Naive thymus-derived CD4-positive, alpha-beta T cell (primary cell): ENCODE results near the gene ERI2. TPM values are rescaled to one million over a fixed set of nuclear protein-coding genes. Genes with fewer than 3 reads are reported as not detected.

Source experiments
- ATAC-seq: fragments of 150-1000 bp; cut with Tn5 transposase; 2 replicates; pipeline ENCODE4 v1.10.0; 2021; ENCODE audit warnings: mild to moderate bottlenecking, moderate library complexity
- CTCF ChIA-PET: fragments of 350-600 bp; sonication (Branson Sonifier 250); formaldehyde crosslinking; loops from one replicate; lab custom pipeline; 2021; ENCODE audit warnings: antibody characterized with exemption; lab: Charles Lee
- POLR2A ChIA-PET: fragments of 350-600 bp; sonication (Branson Sonifier 250); formaldehyde crosslinking; loops from one replicate; lab custom pipeline; 2021; ENCODE audit warnings: antibody characterized with exemption, inconsistent platforms; lab: Charles Lee
- DNase-seq, 9 donors: peaks; one replicate each; pipeline versions ENCODE4 v3.0.0 to v3.0.0-alpha.2; 2020 to 2022; ENCODE audit warnings: mixed read lengths in 1 of 9
- H3K27ac ChIP-seq: one replicate; pipeline ENCODE4 v1.7.0; 2013; ENCODE audit warnings: mild to moderate bottlenecking, low read depth, low read length, moderate library complexity
- H3K27me3 ChIP-seq, 2 donors: one replicate each; pipeline ENCODE4 v1.7.0; 2013; ENCODE audit warnings: low read length in 2 of 2, mild to moderate bottlenecking in 2 of 2, moderate library complexity in 2 of 2; ENCODE audit not compliant: control insufficient read depth in 2 of 2, insufficient read depth in 2 of 2
- H3K36me3 ChIP-seq, 3 experiments: 1 replicate in 2 of 3; 2 replicates in 1 of 3; pipeline ENCODE4 v1.7.0; 2013; ENCODE audit warnings: low read length in 3 of 3, mild to moderate bottlenecking in 3 of 3, moderate library complexity in 1 of 3; ENCODE audit not compliant: insufficient read depth in 3 of 3, control insufficient read depth in 2 of 3
- H3K4me1 ChIP-seq, 2 donors: one replicate each; pipeline ENCODE4 v1.7.0; 2013; ENCODE audit warnings: low read length in 2 of 2, mild to moderate bottlenecking in 2 of 2, moderate library complexity in 1 of 2; ENCODE audit not compliant: control insufficient read depth in 2 of 2, insufficient read depth in 2 of 2
- H3K4me3 ChIP-seq: 2 replicates; pipeline ENCODE4 v1.7.0; 2013; ENCODE audit warnings: mild to moderate bottlenecking, low read length
- H3K9me3 ChIP-seq, 3 experiments: 1 replicate in 2 of 3; 2 replicates in 1 of 3; pipeline ENCODE4 v1.7.0; 2013; ENCODE audit warnings: low read length in 3 of 3; ENCODE audit not compliant: control insufficient read depth in 2 of 3
- H3K27ac Mint-ChIP-seq, 9 donors: one replicate each; pipeline ENCODE4 v1.8.0; 2020 to 2022; ENCODE audit warnings: mixed read lengths in 9 of 9, mild to moderate bottlenecking in 8 of 9, moderate library complexity in 5 of 9, inconsistent platforms in 2 of 9
- H3K27me3 Mint-ChIP-seq, 5 donors: one replicate each; pipeline ENCODE4 v1.8.0; 2021 to 2022; ENCODE audit warnings: mixed read lengths in 5 of 5, mild to moderate bottlenecking in 1 of 5
- H3K36me3 Mint-ChIP-seq, 5 donors: one replicate each; pipeline ENCODE4 v1.8.0; 2020 to 2022; ENCODE audit warnings: mixed read lengths in 5 of 5, mild to moderate bottlenecking in 3 of 5, inconsistent platforms in 1 of 5
- H3K4me1 Mint-ChIP-seq, 7 donors: one replicate each; pipeline ENCODE4 v1.8.0; 2020 to 2022; ENCODE audit warnings: mixed read lengths in 7 of 7, mild to moderate bottlenecking in 3 of 7, inconsistent platforms in 1 of 7
- H3K4me3 Mint-ChIP-seq, 10 donors: one replicate each; pipeline ENCODE4 v1.8.0; 2020 to 2022; ENCODE audit warnings: mild to moderate bottlenecking in 10 of 10, mixed read lengths in 10 of 10, moderate library complexity in 6 of 10, inconsistent platforms in 2 of 10
- H3K9me3 Mint-ChIP-seq, 11 donors: one replicate each; pipeline ENCODE4 v1.8.0; 2020 to 2022; ENCODE audit warnings: mixed read lengths in 11 of 11, mild to moderate bottlenecking in 4 of 11, inconsistent platforms in 1 of 11, moderate library complexity in 1 of 11
- intact Hi-C, 2 donors: fragments of 100-400 bp; cut with micrococcal nuclease; formaldehyde crosslinking; loops; one replicate each; pipeline ENCODE4 v1.15.1; 2023
- polyA plus RNA-seq, 2 donors: library from polyadenylated mRNA; unstranded; fragments of 300-500 nt; fragmentation: Illumina TruSeq; gene quantifications; one replicate each; pipeline ENCODE4 v1.2.3, GENCODE V29; 2021
- total RNA-seq, 6 experiments: library from RNA in 5 of 6; stranded (reverse) in 5 of 6; gene quantifications; 1 replicate in 5 of 6; 2 replicates in 1 of 6; pipeline ENCODE4 v1.2.3 and lab custom pipeline; 2021 to 2026

The ERI2 gene
- total and polyA plus RNA-seq, 7 experiments from 2014 or later = 1.8 to 10.4 (median 3.4) TPM

DNA sequence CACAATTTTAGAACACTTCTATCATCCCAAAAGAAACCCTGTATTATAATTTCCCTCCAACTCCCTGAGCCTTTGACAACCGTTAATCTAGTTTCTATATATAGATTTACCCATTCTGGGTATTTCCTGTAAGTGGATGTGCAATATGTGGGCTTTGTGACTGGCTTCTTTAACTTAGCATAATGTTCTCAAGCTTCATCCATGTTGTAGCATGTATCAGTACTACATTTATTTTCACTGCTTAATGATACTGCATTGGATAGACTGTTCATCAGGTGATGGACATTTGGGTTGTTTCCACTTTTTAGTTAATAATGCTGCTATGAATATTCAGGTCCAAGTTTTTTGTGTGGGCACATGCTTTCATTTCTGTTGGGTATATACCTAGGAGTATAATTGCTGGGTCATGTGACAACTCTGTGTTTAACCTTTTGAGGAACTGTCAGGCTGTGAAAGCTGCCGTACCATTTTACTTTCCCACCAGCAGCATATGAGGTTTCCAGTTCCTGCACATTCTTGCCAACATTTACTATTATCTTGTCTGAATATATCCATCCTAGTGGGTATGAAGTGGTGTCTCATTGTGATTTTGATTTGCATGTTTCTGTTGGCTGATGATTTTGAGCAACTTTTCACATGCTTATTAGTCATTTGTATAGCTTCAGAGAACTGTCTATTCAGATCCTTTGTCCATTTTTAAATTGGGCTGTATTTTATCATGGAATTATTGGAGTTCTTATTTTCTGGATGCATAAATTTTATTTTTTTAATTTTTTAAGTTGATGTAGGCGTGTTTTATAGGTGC lies 16.5 kb upstream of the ERI2 start:
- ChIA-PET CTCF (interaction anchor here (0.6 kb wide), 1 partner anchor 264 kb away, joined by 3 read pairs; no protein-coding TSS in a partner anchor), POLR2A (no interaction called here)
- H3K36me3 ChIP-seq = no peaks in the 10 kb centered on the region
- no peak overlapping the region for H3K27ac ChIP-seq
- H3K27ac Mint-ChIP-seq = peak overlapping the region in 1 of 9 donors; percentile 64
- ATAC-seq (no peak), DNase-seq (no peak)
- H3K27me3 Mint-ChIP-seq = no peaks in the 10 kb centered on the region
- peak overlapping the region in 1 of 10 donors; percentile 13 for H3K4me3 Mint-ChIP-seq
- no peaks in the 10 kb centered on the region for H3K27me3 ChIP-seq
- H3K9me3 Mint-ChIP-seq = no peaks in the 10 kb centered on the region
- H3K9me3 ChIP-seq = no peaks in the 10 kb centered on the region
- intact Hi-C loops = no loop called here
- H3K4me1 Mint-ChIP-seq = peaks cover 0 to 20% (median 5%) of the 10 kb centered on the region in 7 donors
- H3K36me3 Mint-ChIP-seq = peaks cover 0 to 41% (median 0%) of the 10 kb centered on the region in 5 donors
- H3K4me1 ChIP-seq = no peaks in the 10 kb centered on the region
- no peak overlapping the region for H3K4me3 ChIP-seq

DNA sequence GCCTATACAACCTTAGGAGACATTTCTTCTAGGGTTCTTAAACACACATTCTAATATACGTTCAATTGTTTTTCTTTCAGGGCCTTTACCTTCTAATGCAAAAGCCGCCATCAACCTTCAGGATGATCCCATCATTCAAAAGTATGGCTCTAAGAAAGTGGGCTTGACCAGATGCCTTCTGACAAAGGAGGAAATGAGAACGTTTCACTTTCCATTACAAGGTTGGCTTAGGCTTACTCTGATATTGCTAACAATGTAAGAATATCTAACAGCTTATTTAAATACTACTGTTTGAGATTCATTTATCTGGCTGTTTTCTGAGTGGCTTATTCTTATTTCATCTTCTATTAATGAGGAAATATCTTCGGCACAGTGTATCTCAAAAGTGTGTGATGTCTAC lies 15.4 kb upstream of the ERI2 start:
- Histone ChIP-seq H3K4me3 (no peak overlapping the region), H3K9me3 (no peaks in the 10 kb centered on the region), H3K4me1 (no peaks in the 10 kb centered on the region), H3K36me3 (no peaks in the 10 kb centered on the region), H3K27ac (no peak overlapping the region), H3K27me3 (no peaks in the 10 kb centered on the region)
- peaks cover 0 to 37% (median 0%) of the 10 kb centered on the region in 5 donors for H3K36me3 Mint-ChIP-seq
- H3K27ac Mint-ChIP-seq = no peak overlapping the region
- intact Hi-C loops = no loop called here
- H3K4me3 Mint-ChIP-seq = no peak overlapping the region
- ChIA-PET CTCF (no interaction called here), POLR2A (no interaction called here)
- peaks cover 0 to 20% (median 5%) of the 10 kb centered on the region in 7 donors for H3K4me1 Mint-ChIP-seq
- no peaks in the 10 kb centered on the region for H3K9me3 Mint-ChIP-seq
- H3K27me3 Mint-ChIP-seq = no peaks in the 10 kb centered on the region
- no peak for DNase-seq
- no peak for ATAC-seq

DNA sequence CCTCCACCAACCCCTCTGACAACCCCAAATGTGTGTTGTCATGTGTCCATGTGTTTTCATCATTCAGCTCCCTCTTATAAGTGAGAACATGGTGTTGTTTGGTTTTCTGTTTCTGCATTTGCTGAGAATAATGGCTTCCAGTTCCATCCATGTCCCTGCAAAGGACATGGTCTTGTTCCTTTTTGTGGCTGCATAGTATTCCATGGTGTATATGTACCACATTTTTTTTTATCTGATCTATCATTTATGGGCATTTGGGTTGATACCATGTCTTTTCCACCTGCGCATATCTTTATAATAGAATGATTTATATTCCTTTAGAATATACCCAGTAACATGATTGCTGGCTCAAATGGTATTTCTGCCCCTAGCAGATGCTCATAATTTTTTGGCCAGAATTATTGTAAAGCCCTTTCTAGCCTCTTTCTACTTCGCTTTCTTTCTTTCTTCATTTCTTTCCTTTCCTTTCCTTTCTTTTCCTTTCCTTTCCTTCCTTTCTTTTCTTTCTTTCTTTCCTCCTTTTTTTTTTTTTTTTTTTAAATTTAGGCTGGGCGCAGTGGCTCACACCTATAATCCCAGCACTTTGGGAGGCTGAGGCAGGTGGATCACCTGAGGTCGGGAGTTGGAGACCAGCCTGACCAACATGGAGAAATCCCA lies 12.8 kb upstream of the ERI2 start:
- Histone ChIP-seq H3K4me1 (no peaks in the 10 kb centered on the region), H3K4me3 (no peak overlapping the region), H3K36me3 (no peaks in the 10 kb centered on the region), H3K9me3 (no peaks in the 10 kb centered on the region), H3K27me3 (no peaks in the 10 kb centered on the region), H3K27ac (no peak overlapping the region)
- Mint-ChIP-seq H3K27ac (no peak overlapping the region), H3K4me3 (no peak overlapping the region), H3K4me1 (peaks cover 0 to 30% (median 5%) of the 10 kb centered on the region in 7 donors), H3K27me3 (no peaks in the 10 kb centered on the region), H3K36me3 (peaks cover 0 to 35% (median 0%) of the 10 kb centered on the region in 5 donors), H3K9me3 (no peaks in the 10 kb centered on the region)
- ChIA-PET POLR2A (no interaction called here), CTCF (no interaction called here)
- DNase-seq (no peak), ATAC-seq (no peak)
- intact Hi-C loops = loop anchor here in 1 of 2 donors (5.0 kb wide), 1 partner anchor 1317 kb away; no protein-coding TSS in a partner anchor

DNA sequence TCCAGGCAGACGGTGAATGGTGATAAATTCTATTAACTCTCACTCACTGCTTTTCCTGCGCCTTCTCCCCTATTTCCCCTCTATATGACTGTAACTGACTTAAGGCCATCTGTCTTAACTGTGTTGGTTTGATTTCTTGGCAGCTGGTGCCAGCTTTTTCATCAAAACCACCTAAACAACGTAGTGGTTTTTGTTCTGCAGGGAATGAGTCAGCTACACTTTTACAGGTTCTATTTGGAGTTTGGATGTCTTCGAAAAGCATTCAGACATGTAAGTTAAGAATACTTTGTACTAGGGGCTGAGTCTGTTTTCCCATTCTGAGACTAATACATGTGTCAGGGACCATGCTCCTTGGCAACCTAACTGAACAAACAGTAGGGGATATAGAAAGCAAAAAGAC lies 8.5 kb upstream of the ERI2 start:
- no peak overlapping the region for H3K4me3 Mint-ChIP-seq

DNA sequence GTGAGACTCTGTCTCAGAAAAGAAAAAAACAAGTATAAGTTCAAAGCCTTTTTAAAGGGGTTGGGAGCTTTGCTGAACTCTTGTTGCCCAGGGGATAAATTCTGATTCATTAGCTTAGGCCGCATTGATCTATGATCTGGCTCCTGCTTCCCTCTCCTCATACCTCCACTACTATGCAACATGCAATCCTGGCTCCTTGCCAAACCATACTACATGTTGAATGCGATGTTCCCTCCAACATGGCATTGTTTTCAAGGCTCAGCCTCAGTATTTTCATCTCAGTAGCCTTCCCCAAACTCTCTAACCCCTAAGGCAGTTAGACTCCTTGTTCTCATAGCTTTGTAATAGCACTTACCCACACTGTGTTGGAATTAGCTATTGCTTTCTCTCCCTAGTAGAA lies 6.2 kb upstream of the ERI2 start:
- Histone ChIP-seq H3K4me3 (no peak overlapping the region), H3K27ac (no peak overlapping the region), H3K27me3 (no peaks in the 10 kb centered on the region), H3K9me3 (no peaks in the 10 kb centered on the region), H3K36me3 (no peaks in the 10 kb centered on the region), H3K4me1 (peaks cover 2 to 4% of the 10 kb centered on the region in 2 donors)
- H3K4me3 Mint-ChIP-seq = no peak overlapping the region
- no peak overlapping the region for H3K27ac Mint-ChIP-seq
- peaks cover 0 to 25% (median 8%) of the 10 kb centered on the region in 7 donors for H3K4me1 Mint-ChIP-seq
- ChIA-PET POLR2A (no interaction called here), CTCF (no interaction called here)
- H3K9me3 Mint-ChIP-seq = no peaks in the 10 kb centered on the region
- H3K36me3 Mint-ChIP-seq = peaks cover 0 to 11% (median 0%) of the 10 kb centered on the region in 5 donors
- intact Hi-C loops = no loop called here
- DNase-seq (no peak), ATAC-seq (no peak)
- H3K27me3 Mint-ChIP-seq = no peaks in the 10 kb centered on the region

More for the DNA sequence above, 8.5 kb upstream of the ERI2 start:
- ChIA-PET CTCF (no interaction called here), POLR2A (no interaction called here)
- H3K36me3 Mint-ChIP-seq = peaks cover 0 to 18% (median 0%) of the 10 kb centered on the region in 5 donors
- Histone ChIP-seq H3K4me1 (no peaks in the 10 kb centered on the region), H3K4me3 (no peak overlapping the region), H3K9me3 (no peaks in the 10 kb centered on the region), H3K36me3 (no peaks in the 10 kb centered on the region), H3K27ac (no peak overlapping the region), H3K27me3 (no peaks in the 10 kb centered on the region)
- no peaks in the 10 kb centered on the region for H3K9me3 Mint-ChIP-seq
- ATAC-seq (no peak), DNase-seq (no peak)
- intact Hi-C loops = loop anchor here in 1 of 2 donors (5.0 kb wide), 1 partner anchor 1312 kb away; no protein-coding TSS in a partner anchor
- peaks cover 0 to 17% (median 0%) of the 10 kb centered on the region in 7 donors for H3K4me1 Mint-ChIP-seq
- H3K27me3 Mint-ChIP-seq = no peaks in the 10 kb centered on the region
- peak overlapping the region in 1 of 9 donors; percentile 66 for H3K27ac Mint-ChIP-seq

DNA sequence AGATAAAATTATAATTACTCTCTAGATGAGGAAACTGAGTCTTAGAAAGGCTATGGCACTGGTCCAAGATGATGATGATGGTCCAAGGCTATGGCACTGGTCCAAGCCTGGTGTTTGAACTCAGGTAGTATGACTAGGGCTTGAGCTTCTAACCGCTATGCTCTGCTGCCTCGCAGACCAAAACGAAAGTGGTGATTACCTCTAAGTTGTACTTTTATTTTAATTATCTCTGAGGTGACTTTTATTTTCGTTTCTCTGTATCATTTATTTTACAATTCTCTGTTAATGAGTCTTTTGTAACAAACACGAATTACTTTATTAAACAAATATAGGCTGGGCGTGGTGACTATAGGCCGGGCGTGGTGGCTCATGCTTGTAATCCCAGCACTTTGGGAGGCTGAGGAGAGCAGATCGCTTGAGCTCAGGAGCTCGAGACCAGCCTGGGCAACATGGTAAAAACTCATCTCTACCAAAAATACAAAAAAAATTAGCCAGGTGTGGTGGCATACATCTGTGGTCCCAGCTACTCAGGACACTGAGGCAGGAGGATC lies 5.7 kb upstream of the ERI2 start:
- ATAC-seq (no peak), DNase-seq (no peak)
- Mint-ChIP-seq H3K4me1 (peaks cover 1 to 28% (median 11%) of the 10 kb centered on the region in 7 donors), H3K4me3 (no peak overlapping the region), H3K27ac (no peak overlapping the region), H3K27me3 (no peaks in the 10 kb centered on the region), H3K36me3 (peaks cover 0 to 11% (median 0%) of the 10 kb centered on the region in 5 donors), H3K9me3 (no peaks in the 10 kb centered on the region)
- ChIA-PET CTCF (no interaction called here), POLR2A (no interaction called here)
- intact Hi-C loops = no loop called here
- Histone ChIP-seq H3K4me3 (no peak overlapping the region), H3K9me3 (no peaks in the 10 kb centered on the region), H3K36me3 (no peaks in the 10 kb centered on the region), H3K27me3 (no peaks in the 10 kb centered on the region), H3K4me1 (peaks cover 7 to 8% of the 10 kb centered on the region in 2 donors), H3K27ac (no peak overlapping the region)
